GM19395 (cell line): Measurements from ENCODE around the gene INVS.

Experiments used
- ATAC-seq: cut with Tn5 transposase; IDR thresholded peaks from one replicate; pipeline ENCODE4 v1.9.1; 2021; ENCODE audit warnings: mild to moderate bottlenecking, moderate library complexity; ENCODE audit not compliant: unreplicated experiment

INVS gene

GRCh38 chr9:100240512-100240911 lies 141.5 kb downstream of the INVS start:
- ATAC-seq, result no peak

- ATAC-seq, result no peak
Measured at GRCh38 chr9:100267211-100267610, 168.2 kb downstream of the INVS start.

GRCh38 chr9:100268271-100268670 lies 169.2 kb downstream of the INVS start:
- no peak for ATAC-seq

- no peak for ATAC-seq
Measured at GRCh38 chr9:100269656-100270055, 170.6 kb downstream of the INVS start.

- ATAC-seq, result no peak
Measured at GRCh38 chr9:100277166-100277979, 178.3 kb downstream of the INVS start.

- no peak for ATAC-seq
Measured at GRCh38 chr9:100281066-100281465, 182.0 kb downstream of the INVS start.

GRCh38 chr9:100281676-100282387 lies 182.8 kb downstream of the INVS start:
- ATAC-seq, result no peak

- no peak for ATAC-seq
Measured at GRCh38 chr9:100282388-100282719, 183.3 kb downstream of the INVS start.

GRCh38 chr9:100284247-100284646 lies 185.2 kb downstream of the INVS start:
- ATAC-seq, result no peak

- no peak for ATAC-seq
Measured at GRCh38 chr9:100285080-100285479, 186.0 kb downstream of the INVS start.

- no peak for ATAC-seq
Measured at GRCh38 chr9:100285601-100286000, 186.6 kb downstream of the INVS start.

- no peak for ATAC-seq
Measured at GRCh38 chr9:100286257-100286656, 187.2 kb downstream of the INVS start.

- no peak for ATAC-seq
Measured at GRCh38 chr9:100287186-100287585, 188.1 kb downstream of the INVS start.

- ATAC-seq, result no peak
Measured at GRCh38 chr9:100290714-100291113, 191.7 kb downstream of the INVS start.

GRCh38 chr9:100292414-100292813 lies 193.4 kb downstream of the INVS start:
- no peak for ATAC-seq

GRCh38 chr9:100294341-100294740 lies 195.3 kb downstream of the INVS start:
- no peak for ATAC-seq

- ATAC-seq, result no peak
Measured at GRCh38 chr9:100294806-100295205, 195.8 kb downstream of the INVS start.

- ATAC-seq, result no peak
Measured at GRCh38 chr9:100295240-100295639, 196.2 kb downstream of the INVS start.

- no peak for ATAC-seq
Measured at GRCh38 chr9:100296407-100296806, 197.4 kb downstream of the INVS start.

- ATAC-seq, result no peak
Measured at GRCh38 chr9:100298378-100298777, 199.3 kb downstream of the INVS start.

- no peak for ATAC-seq
Measured at GRCh38 chr9:100303747-100304146, 204.7 kb downstream of the INVS start.

- ATAC-seq, result no peak
Measured at GRCh38 chr9:100306283-100306682, 207.2 kb downstream of the INVS start.
